Thyroid gland (tissue), 4 donors: ENCODE results near the gene PAX7. TPM values are rescaled to one million over a fixed set of nuclear protein-coding genes. Genes with fewer than 3 reads are reported as not detected.

ENCODE experiments used
- DNase-seq, 2 donors: peaks; one replicate each; pipeline ENCODE4 v3.0.0-alpha.2; 2019
- H3K27ac ChIP-seq, 3 donors: fragments of 200-600 bp; sonication (generic); 1 replicate in 2 of 3; 2 replicates in 1 of 3; pipeline ENCODE4 v1.5.1; 2016 to 2019; ENCODE audit warnings: mild to moderate bottlenecking in 1 of 3, moderate library complexity in 1 of 3
- H3K27me3 ChIP-seq: fragments of 200-600 bp; sonication (generic); one replicate; pipeline ENCODE4 v1.5.1; 2019
- H3K36me3 ChIP-seq, 2 donors: fragments of 200-600 bp; sonication (generic); one replicate each; pipeline ENCODE4 v1.5.1; 2016 to 2019
- H3K4me1 ChIP-seq, 2 donors: fragments of 200-600 bp; sonication (generic); one replicate each; pipeline ENCODE4 v1.5.1; 2017 to 2019
- H3K4me3 ChIP-seq, 3 donors: fragments of 200-600 bp; sonication (generic); replicated peaks in 1 of 3; 1 replicate in 2 of 3; 2 replicates in 1 of 3; pipeline ENCODE4 v1.5.1; 2016; ENCODE audit warnings: mild to moderate bottlenecking in 1 of 3
- H3K9me3 ChIP-seq: fragments of 200-600 bp; sonication (generic); one replicate; pipeline ENCODE4 v1.5.1; 2017
- CTCF ChIP-seq, 6 experiments: fragments of 200-600 bp in 3 of 6; fragments of 450-650 bp in 3 of 6; sonication (generic) in 3 of 6; IDR thresholded peaks; one replicate each; pipeline ENCODE4 v1.5.1; 2016 to 2019; ENCODE audit warnings: antibody characterized with exemption in 6 of 6, mild to moderate bottlenecking in 2 of 6, inconsistent platforms in 1 of 6, moderate library complexity in 1 of 6
- POLR2A ChIP-seq, 2 donors: fragments of 450-650 bp; IDR thresholded peaks; one replicate each; pipeline ENCODE4 v1.6.1; 2017; ENCODE audit warnings: antibody characterized with exemption in 2 of 2, mild to moderate bottlenecking in 2 of 2, moderate library complexity in 1 of 2
- WGBS, 2 donors: methylation state at CpG; one replicate each; pipeline ENCODE4 v1.1.5; 2017; 5-methylcytosine and 5-hydroxymethylcytosine counted together
- intact Hi-C: fragments of 100-400 bp; cut with DNase I; formaldehyde crosslinking; loops from one replicate; pipeline ENCODE4 v1.15.1; 2023
- total RNA-seq, 4 donors: library from RNA; depleted of rRNA; stranded (reverse); fragments of >200 nt; gene quantifications; one replicate each; pipeline ENCODE4 v1.2.3, GENCODE V29; 2016

PAX7 gene
- total RNA-seq, 4 donors from 2014 or later = 0.78 TPM; not detected in 3

GRCh38 chr1:18608534-18608933 lies 22.1 kb upstream of the PAX7 start:
- Histone ChIP-seq H3K27ac (no peak overlapping the region), H3K36me3 (no peaks in the 10 kb centered on the region), H3K27me3 (no peaks in the 10 kb centered on the region), H3K4me1 (no peaks in the 10 kb centered on the region), H3K9me3 (no peaks in the 10 kb centered on the region), H3K4me3 (no peak overlapping the region)
- no peak for TF ChIP-seq POLR2A (IDR thresholded peaks at IDR 0.05)
- no peak for TF ChIP-seq CTCF (IDR thresholded peaks at IDR 0.05)
- no peak for DNase-seq
- intact Hi-C loops = no loop called here
- WGBS, 2 donors = 94 to 100% methylated on average over 1 of the region's 1 CpG

GRCh38 chr1:18611311-18611710 lies 19.3 kb upstream of the PAX7 start:
- no peaks in the 10 kb centered on the region for H3K9me3 ChIP-seq
- H3K27ac ChIP-seq = no peak overlapping the region
- H3K36me3 ChIP-seq = no peaks in the 10 kb centered on the region
- WGBS, 2 donors = 64 to 67% methylated on average over 8 of the region's 8 CpGs
- H3K4me3 ChIP-seq = no peak overlapping the region
- no peaks in the 10 kb centered on the region for H3K4me1 ChIP-seq
- intact Hi-C loops = no loop called here
- H3K27me3 ChIP-seq = no peaks in the 10 kb centered on the region
- no peak for TF ChIP-seq POLR2A (IDR thresholded peaks at IDR 0.05)
- TF ChIP-seq CTCF (IDR thresholded peaks at IDR 0.05) = no peak
- DNase-seq = no peak

- H3K4me1 ChIP-seq = no peaks in the 10 kb centered on the region
- H3K27ac ChIP-seq = no peak overlapping the region
- H3K4me3 ChIP-seq = no peak overlapping the region
- intact Hi-C loops = no loop called here
- WGBS, 2 donors = 14 to 29% methylated on average over 8 of the region's 8 CpGs
- H3K27me3 ChIP-seq = no peaks in the 10 kb centered on the region
- H3K9me3 ChIP-seq = no peaks in the 10 kb centered on the region
- DNase-seq = no peak
- no peaks in the 10 kb centered on the region for H3K36me3 ChIP-seq
- TF ChIP-seq POLR2A (IDR thresholded peaks at IDR 0.05) = no peak
- TF ChIP-seq CTCF (IDR thresholded peaks at IDR 0.05) = no peak
Measured at GRCh38 chr1:18612073-18612472, 18.6 kb upstream of the PAX7 start.

GRCh38 chr1:18614069-18614735 lies 16.4 kb upstream of the PAX7 start:
- no peak overlapping the region for H3K4me3 ChIP-seq
- 88 to 89% methylated on average over 7 of the region's 7 CpGs for WGBS, 2 donors
- DNase-seq = no peak
- no peaks in the 10 kb centered on the region for H3K9me3 ChIP-seq
- no peaks in the 10 kb centered on the region for H3K36me3 ChIP-seq
- TF ChIP-seq POLR2A (IDR thresholded peaks at IDR 0.05) (no peak), CTCF (IDR thresholded peaks at IDR 0.05) (no peak)
- intact Hi-C loops = no loop called here
- no peaks in the 10 kb centered on the region for H3K4me1 ChIP-seq
- no peak overlapping the region for H3K27ac ChIP-seq
- H3K27me3 ChIP-seq = no peaks in the 10 kb centered on the region

GRCh38 chr1:18618546-18619466 lies 11.8 kb upstream of the PAX7 start:
- Histone ChIP-seq H3K27ac (no peak overlapping the region), H3K36me3 (no peaks in the 10 kb centered on the region), H3K27me3 (no peaks in the 10 kb centered on the region), H3K4me3 (no peak overlapping the region), H3K4me1 (no peaks in the 10 kb centered on the region), H3K9me3 (no peaks in the 10 kb centered on the region)
- TF ChIP-seq CTCF (IDR thresholded peaks at IDR 0.05) = no peak
- no peak for TF ChIP-seq POLR2A (IDR thresholded peaks at IDR 0.05)
- intact Hi-C loops = no loop called here
- WGBS, 2 donors = 68 to 74% methylated on average over 10 of the region's 10 CpGs
- DNase-seq = no peak
